Colonic mucosa (tissue), 4 donors: ENCODE results near the gene ECEL1. TPM values are rescaled to one million over a fixed set of nuclear protein-coding genes. Genes with fewer than 3 reads are reported as not detected.

Experiments used
- DNase-seq: peaks from one replicate; pipeline ENCODE4 v3.0.0-alpha.2; 2020
- H3K27ac ChIP-seq: fragments of 200-600 bp; one replicate; pipeline ENCODE4 v1.8.0; 2021
- H3K27me3 ChIP-seq: fragments of 200-600 bp; one replicate; pipeline ENCODE4 v1.8.0; 2021
- H3K36me3 ChIP-seq: fragments of 200-600 bp; one replicate; pipeline ENCODE4 v1.8.0; 2021
- H3K4me1 ChIP-seq: fragments of 200-600 bp; one replicate; pipeline ENCODE4 v1.8.0; 2021; ENCODE audit warnings: mild to moderate bottlenecking
- H3K4me3 ChIP-seq: fragments of 200-600 bp; one replicate; pipeline ENCODE4 v1.8.0; 2021
- H3K9ac ChIP-seq, 2 donors: one replicate each; pipeline ENCODE4 v1.7.0; 2013; ENCODE audit warnings: control low read depth in 2 of 2, low read depth in 2 of 2, low read length in 2 of 2
- H3K9me3 ChIP-seq: fragments of 200-600 bp; one replicate; pipeline ENCODE4 v1.8.0; 2021
- CTCF ChIP-seq: fragments of 200-600 bp; IDR thresholded peaks from one replicate; pipeline ENCODE4 v1.8.0; 2022; ENCODE audit warnings: antibody characterized with exemption, mild to moderate bottlenecking
- intact Hi-C: fragments of 100-400 bp; cut with DNase I; formaldehyde crosslinking; loops from one replicate; pipeline ENCODE4 v1.14.1; 2022
- total RNA-seq, 2 donors: library from RNA; stranded (reverse); fragmentation: NEBNext Ultra II Directional in 1 of 2; extraction: Animal tissue kit (Norgen Biotek cat#: 25700) in 1 of 2; gene quantifications; one replicate each; pipeline ENCODE4 v1.2.1, GENCODE V29; 2021
- donor health status: healthy.
- donor health status: DM: no; HTN: no; CAD: no.
- donor health status: DM: no; HTN: no; CAD: no.

The ECEL1 gene
- total RNA-seq, 2 donors from 2014 or later = 0.12 to 0.40 TPM

DNA sequence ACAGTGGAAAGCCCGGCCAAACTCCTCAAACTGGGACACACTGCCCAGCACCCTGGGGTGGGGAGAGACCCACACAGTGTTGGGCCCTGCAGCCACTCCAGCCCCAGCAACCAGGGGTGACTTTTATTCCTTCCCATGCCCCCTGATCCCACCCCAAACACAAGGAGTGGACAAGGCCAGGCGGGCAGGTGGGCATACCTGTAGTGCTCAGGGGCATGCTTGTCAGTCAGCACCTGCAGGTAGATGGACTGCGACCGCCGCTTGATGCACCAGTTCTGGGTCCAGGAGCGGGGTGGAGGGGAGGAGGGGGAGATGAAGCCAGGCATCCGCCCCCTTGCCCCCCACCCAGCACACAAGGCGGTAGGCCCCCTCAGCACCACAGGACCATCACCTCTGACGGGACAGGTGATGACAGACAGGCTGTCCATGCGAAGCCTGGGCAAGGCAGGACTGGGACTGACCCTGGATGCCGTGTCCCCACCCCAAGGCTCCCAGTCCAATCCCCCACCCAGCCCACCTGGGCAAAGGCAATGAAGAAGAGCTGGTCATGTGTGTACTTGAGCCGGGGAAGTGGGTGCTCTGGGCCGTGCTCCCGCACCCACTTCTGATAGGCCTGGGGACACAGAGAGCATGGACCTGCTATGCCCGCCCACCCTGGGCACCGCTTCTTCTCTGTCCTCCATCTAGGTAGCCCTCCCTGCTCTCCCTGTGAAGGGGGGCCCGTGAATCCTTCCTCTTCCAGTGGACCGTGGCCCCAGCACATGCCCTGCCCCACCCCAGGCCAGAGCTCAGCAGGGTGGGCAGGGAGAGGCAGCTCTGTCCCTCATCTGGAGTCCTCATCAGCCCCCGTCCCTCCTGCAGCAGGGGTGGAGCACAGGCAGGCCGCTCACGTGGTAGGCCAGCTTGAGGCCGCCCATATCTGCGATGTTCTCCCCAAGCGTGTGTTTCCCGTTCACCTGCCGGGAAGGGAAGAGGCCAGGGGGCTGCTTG is 7.1 kb downstream of the ECEL1 start:
- Histone ChIP-seq H3K9me3 (no peaks in the 10 kb centered on the region), H3K9ac (no peak overlapping the region), H3K27ac (no peak overlapping the region), H3K27me3 (peaks cover 12% of the 10 kb centered on the region), H3K4me3 (no peak overlapping the region), H3K4me1 (no peaks in the 10 kb centered on the region), H3K36me3 (no peaks in the 10 kb centered on the region)
- TF ChIP-seq CTCF = no peak
- intact Hi-C loops = no loop called here
- DNase-seq = no peak

GRCh38 chr2:232479341-232480200 is 8.1 kb downstream of the ECEL1 start:
- Histone ChIP-seq H3K36me3 (no peaks in the 10 kb centered on the region), H3K4me3 (no peak overlapping the region), H3K4me1 (no peaks in the 10 kb centered on the region), H3K9ac (no peak overlapping the region), H3K9me3 (no peaks in the 10 kb centered on the region), H3K27ac (no peak overlapping the region), H3K27me3 (peaks cover 3% of the 10 kb centered on the region)
- TF ChIP-seq CTCF = no peak
- no peak for DNase-seq
- intact Hi-C loops = no loop called here

- Histone ChIP-seq H3K36me3 (no peaks in the 10 kb centered on the region), H3K4me1 (no peaks in the 10 kb centered on the region), H3K9me3 (no peaks in the 10 kb centered on the region), H3K9ac (no peak overlapping the region), H3K27me3 (no peaks in the 10 kb centered on the region), H3K27ac (no peak overlapping the region), H3K4me3 (no peak overlapping the region)
- DNase-seq = no peak
- intact Hi-C loops = no loop called here
- no peak for TF ChIP-seq CTCF
Observed at GRCh38 chr2:232478571-232479340, 8.9 kb downstream of the ECEL1 start.

DNA sequence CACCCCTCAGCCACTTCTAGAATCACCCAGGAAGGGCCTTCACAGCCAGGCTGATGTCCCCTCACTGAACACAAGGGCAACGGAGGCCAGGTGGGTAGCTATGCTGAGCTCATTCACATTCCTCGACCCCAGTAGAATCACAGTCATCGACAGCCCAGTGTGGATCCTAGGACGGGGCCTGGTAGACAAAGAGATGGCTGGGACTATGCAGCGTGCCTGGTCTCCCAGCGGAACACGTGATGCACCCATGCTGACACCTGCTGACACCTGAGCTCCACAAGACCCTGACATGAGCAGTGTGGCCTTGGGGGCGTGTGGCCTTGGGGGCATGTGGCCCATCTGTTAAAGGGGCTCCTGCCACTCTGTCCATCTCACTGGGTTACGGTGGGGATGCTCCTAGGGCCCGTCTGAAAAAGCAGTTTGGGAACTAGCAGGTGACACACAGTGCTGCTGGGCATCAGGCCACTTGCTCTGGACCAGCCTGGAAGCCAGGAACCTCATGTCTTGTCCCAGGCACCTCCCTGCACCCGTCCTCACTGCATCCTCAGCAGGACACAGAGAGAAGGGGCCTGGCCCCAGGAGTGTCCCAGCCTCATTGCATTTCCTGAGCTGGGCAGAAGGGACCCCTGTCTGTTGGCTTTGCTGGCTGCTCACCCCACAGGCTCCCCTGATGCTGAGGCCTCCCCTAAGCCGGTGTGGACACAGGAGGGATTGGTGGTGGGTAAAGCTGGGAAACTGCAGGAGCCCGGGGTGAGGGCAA is 9.7 kb downstream of the ECEL1 start:
- Histone ChIP-seq H3K4me3 (no peak overlapping the region), H3K36me3 (no peaks in the 10 kb centered on the region), H3K4me1 (no peaks in the 10 kb centered on the region), H3K9me3 (no peaks in the 10 kb centered on the region), H3K27me3 (no peaks in the 10 kb centered on the region), H3K9ac (no peak overlapping the region), H3K27ac (no peak overlapping the region)
- DNase-seq = no peak
- TF ChIP-seq CTCF = no peak
- intact Hi-C loops = no loop called here
